DND-41 (cell line): ENCODE results near the gene MXD4.

Experiments used
- ATAC-seq: fragments of 200-7000 bp; cut with Tn5 transposase; 3 replicates; pipeline ENCODE4 v1.9.1; 2021; ENCODE audit warnings: low read depth; ENCODE audit not compliant: insufficient read depth
- DNase-seq: peaks from one replicate; pipeline ENCODE4 v3.0.0-alpha.2; 2020
- H2AFZ ChIP-seq: 2 replicates; pipeline ENCODE4 v1.6.0; 2012; ENCODE audit warnings: low read depth, low read length
- H3K27ac ChIP-seq: 2 replicates; pipeline ENCODE4 v1.5.1; 2012; ENCODE audit warnings: low read length, inconsistent platforms
- H3K27me3 ChIP-seq: fragments of 200-600 bp; sonication (generic); 2 replicates; pipeline ENCODE4 v1.6.0; 2012; ENCODE audit warnings: low read length, mild to moderate bottlenecking, inconsistent platforms; ENCODE audit not compliant: insufficient read depth, poor library complexity
- H3K36me3 ChIP-seq: 2 replicates; pipeline ENCODE4 v1.5.1; 2012; ENCODE audit warnings: low read length, inconsistent platforms; ENCODE audit not compliant: insufficient read depth
- H3K4me1 ChIP-seq: 2 replicates; pipeline ENCODE4 v1.5.1; 2012; ENCODE audit warnings: mild to moderate bottlenecking, low read length; ENCODE audit not compliant: insufficient read depth
- H3K4me2 ChIP-seq: 2 replicates; pipeline ENCODE4 v1.6.0; 2012; ENCODE audit warnings: mild to moderate bottlenecking, moderate library complexity, low read length, inconsistent platforms; ENCODE audit not compliant: insufficient read depth
- H3K4me3 ChIP-seq, 2 experiments: fragments of 200-600 bp in 1 of 2; shearing (Covaris generic) in 1 of 2; 2 replicates each; pipeline ENCODE4 v1.5.1; 2012 to 2016; ENCODE audit warnings: inconsistent platforms in 2 of 2, low read length in 2 of 2, mild to moderate bottlenecking in 2 of 2, low read depth in 1 of 2, moderate library complexity in 1 of 2
- H3K79me2 ChIP-seq: 2 replicates; pipeline ENCODE4 v1.6.0; 2012; ENCODE audit warnings: low read length, inconsistent platforms; ENCODE audit not compliant: insufficient read depth
- H3K9ac ChIP-seq: 2 replicates; pipeline ENCODE4 v1.6.0; 2012; ENCODE audit warnings: low read depth, mild to moderate bottlenecking, inconsistent platforms, low read length, moderate library complexity
- H3K9me3 ChIP-seq: 2 replicates; pipeline ENCODE4 v1.5.1; 2012; ENCODE audit warnings: low read length, moderate library complexity, mild to moderate bottlenecking, inconsistent platforms; ENCODE audit not compliant: insufficient read depth, severe bottlenecking
- H4K20me1 ChIP-seq: 2 replicates; pipeline ENCODE4 v1.6.0; 2012; ENCODE audit warnings: low read length; ENCODE audit not compliant: insufficient read depth
- EZH2 ChIP-seq: IDR thresholded peaks from 3 replicates; pipeline ENCODE4 v1.6.1; 2012; ENCODE audit warnings: borderline replicate concordance, low read depth, mild to moderate bottlenecking, moderate library complexity, low read length, inconsistent platforms; ENCODE audit not compliant: severe bottlenecking
- TF ChIP-seq, protein P1 (sequence below): IDR thresholded peaks from 2 replicates; pipeline ENCODE4 v1.5.1; 2012; ENCODE audit warnings: borderline replicate concordance, low read length, moderate library complexity, mild to moderate bottlenecking; ENCODE audit not compliant: poor library complexity, severe bottlenecking; ENCODE audit errors: extremely low read depth

The MXD4 gene

DNA sequence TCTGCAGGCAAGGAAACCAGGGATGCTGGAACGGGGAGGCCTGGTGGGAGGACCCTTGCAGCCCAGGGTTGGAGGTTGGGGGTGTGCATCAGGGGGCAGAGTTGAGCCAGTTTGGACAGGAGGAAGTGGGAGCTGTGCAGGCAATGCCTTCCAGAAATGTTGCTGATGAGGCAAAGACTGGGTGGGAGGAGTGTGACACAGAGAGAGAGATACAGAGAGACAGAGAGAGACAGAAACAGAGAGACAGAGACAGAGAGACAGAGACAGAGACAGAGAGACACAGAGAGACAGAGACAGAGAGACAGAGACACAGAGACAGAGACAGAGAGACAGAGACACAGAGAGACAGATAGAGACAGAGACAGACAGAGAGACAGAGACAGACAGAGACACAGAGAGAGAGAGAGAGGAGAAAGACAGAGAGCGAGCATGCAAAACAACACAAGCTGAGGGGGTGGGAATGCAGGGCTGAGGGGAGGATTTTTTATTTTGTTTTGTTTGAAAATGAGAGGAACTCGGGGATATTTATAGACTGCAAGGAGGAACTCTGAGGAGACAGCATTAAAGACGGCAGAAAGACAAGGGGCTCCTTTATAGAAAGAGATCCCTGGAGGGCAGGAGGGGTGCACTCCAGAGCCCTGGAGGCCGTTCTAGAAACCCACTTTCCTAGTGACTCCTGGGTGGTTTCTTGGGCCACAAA lies 18.1 kb downstream of the MXD4 start:
- H3K27ac ChIP-seq = no peak overlapping the region
- no peak for DNase-seq
- H3K9ac ChIP-seq = no peak overlapping the region
- H3K4me2 ChIP-seq = no peak overlapping the region
- H3K4me3 ChIP-seq = no peak overlapping the region
- no peak for ATAC-seq
- no peaks in the 10 kb centered on the region for H3K9me3 ChIP-seq
- H2AFZ ChIP-seq = no peak overlapping the region
- peaks cover 21% of the 10 kb centered on the region for H3K36me3 ChIP-seq
- peaks cover 27% of the 10 kb centered on the region for H3K4me1 ChIP-seq
- H3K79me2 ChIP-seq = peaks cover 30% of the 10 kb centered on the region
- TF ChIP-seq, protein P1, sequence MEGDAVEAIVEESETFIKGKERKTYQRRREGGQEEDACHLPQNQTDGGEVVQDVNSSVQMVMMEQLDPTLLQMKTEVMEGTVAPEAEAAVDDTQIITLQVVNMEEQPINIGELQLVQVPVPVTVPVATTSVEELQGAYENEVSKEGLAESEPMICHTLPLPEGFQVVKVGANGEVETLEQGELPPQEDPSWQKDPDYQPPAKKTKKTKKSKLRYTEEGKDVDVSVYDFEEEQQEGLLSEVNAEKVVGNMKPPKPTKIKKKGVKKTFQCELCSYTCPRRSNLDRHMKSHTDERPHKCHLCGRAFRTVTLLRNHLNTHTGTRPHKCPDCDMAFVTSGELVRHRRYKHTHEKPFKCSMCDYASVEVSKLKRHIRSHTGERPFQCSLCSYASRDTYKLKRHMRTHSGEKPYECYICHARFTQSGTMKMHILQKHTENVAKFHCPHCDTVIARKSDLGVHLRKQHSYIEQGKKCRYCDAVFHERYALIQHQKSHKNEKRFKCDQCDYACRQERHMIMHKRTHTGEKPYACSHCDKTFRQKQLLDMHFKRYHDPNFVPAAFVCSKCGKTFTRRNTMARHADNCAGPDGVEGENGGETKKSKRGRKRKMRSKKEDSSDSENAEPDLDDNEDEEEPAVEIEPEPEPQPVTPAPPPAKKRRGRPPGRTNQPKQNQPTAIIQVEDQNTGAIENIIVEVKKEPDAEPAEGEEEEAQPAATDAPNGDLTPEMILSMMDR = peak; percentile 25
- TF ChIP-seq EZH2 = no peak
- peaks cover 30% of the 10 kb centered on the region for H4K20me1 ChIP-seq
- no peaks in the 10 kb centered on the region for H3K27me3 ChIP-seq

DNA sequence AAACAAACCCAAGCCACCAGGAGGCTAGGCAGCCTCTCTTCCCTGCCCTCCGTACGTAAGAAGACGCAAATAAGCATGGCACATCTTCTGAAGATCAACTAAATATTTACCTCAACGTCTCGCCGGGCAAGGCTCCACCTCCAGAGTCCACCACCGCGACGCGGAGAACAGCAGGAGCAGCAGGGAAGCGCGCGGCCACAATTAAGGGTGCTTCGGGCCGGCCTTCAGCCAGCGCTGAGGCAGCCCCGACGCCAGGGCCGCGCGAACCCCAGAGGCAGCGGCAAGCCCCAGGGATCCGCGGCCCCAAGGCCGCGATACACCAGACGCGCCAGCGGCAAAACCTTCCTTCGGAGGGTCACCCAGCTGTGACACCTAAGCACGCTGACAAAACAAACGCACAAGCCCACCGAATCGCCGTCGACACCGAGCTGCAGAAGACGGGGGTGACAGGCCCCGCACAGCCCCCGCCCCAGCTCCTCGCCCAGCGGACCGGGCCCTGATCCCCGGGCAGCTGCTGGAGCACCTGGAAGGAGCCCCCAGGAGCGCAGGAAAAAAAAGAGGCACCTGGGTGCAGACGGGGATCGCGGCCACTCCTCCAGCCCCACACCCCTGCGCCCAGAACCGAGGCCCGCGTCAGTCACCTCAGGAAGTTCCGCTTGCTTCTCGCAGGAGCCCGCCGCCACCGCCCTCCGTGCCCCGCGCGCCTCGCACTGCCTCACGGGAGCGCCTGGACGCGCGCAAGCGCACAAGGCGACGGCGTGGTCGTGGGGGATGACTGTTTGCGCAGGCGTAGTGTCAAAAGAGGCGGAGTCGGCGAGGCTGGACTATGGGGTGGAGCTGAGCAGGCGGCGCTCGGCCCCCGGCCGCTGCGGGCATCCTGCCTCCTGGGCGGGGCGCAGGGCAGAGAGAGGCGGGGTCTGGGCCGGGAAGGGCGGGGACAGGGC lies 20.2 kb downstream of the MXD4 start, which contains the start of the genes HAUS3 and POLN:
TSS of gene HAUS3 (minus strand) at position 712 of the 944 bp plus-strand sequence. CDS start 1,175 bp downstream, outside the sequence.
TSS of gene POLN (minus strand) at position 712 of the 944 bp plus-strand sequence. CDS start 12,890 bp downstream, outside the sequence.
- Histone ChIP-seq H3K9ac (peak within 1 kb of the TSS; percentile 80), H3K4me2 (peak within 1 kb of the TSS; percentile 84), H3K36me3 (peaks cover 34% of the 10 kb centered on the region), H3K79me2 (peaks cover 51% of the 10 kb centered on the region), H3K27ac (peak within 1 kb of the TSS; percentile 74), H3K4me1 (peaks cover 47% of the 10 kb centered on the region), H2AFZ (peak within 1 kb of the TSS; percentile 87), H3K4me3 (peak within 1 kb of the TSS; percentile 85 to 89; a peak in 3 of 4 replicates), H3K27me3 (no peaks in the 10 kb centered on the region), H3K9me3 (no peaks in the 10 kb centered on the region), H4K20me1 (peaks cover 44% of the 10 kb centered on the region)
- ATAC-seq (peak; percentile 86), DNase-seq (peak; percentile 99)
- TF ChIP-seq, protein P1 = peak; percentile 12
- TF ChIP-seq EZH2 = no peak

DNA sequence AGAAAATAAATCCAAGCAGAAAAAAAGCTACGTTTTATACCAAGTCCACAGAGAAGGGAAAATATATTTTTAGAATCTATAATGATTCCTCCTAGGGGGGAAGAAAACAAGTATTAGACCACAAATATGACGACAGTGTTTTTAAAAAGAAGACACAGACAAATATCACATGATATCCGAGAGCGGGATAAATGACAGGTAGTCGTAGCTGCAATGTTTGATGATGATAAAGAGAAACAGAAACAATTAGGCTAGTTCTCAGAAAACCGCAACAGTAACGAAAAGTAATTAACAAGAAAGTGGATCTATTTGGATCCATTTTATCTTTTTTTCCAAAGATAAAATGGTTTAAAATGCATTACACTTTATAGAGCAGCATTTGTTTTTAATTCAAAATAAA lies 20.9 kb downstream of the MXD4 start:
- ATAC-seq (no peak), DNase-seq (no peak)
- Histone ChIP-seq H3K27me3 (no peaks in the 10 kb centered on the region), H3K9me3 (no peaks in the 10 kb centered on the region), H4K20me1 (peaks cover 44% of the 10 kb centered on the region), H3K4me1 (peaks cover 49% of the 10 kb centered on the region), H3K79me2 (peaks cover 58% of the 10 kb centered on the region), H2AFZ (peak overlapping the region; percentile 87), H3K4me3 (peak overlapping the region; percentile 85 to 89; a peak in 3 of 4 replicates), H3K9ac (peak overlapping the region; percentile 80), H3K4me2 (peak overlapping the region; percentile 84), H3K27ac (peak overlapping the region; percentile 74), H3K36me3 (peaks cover 39% of the 10 kb centered on the region)
- TF ChIP-seq EZH2 = no peak
- TF ChIP-seq, protein P1 = no peak
